GM12801 (cell line): ENCODE data around the gene HCRT.

Source experiments
- CTCF ChIP-seq: IDR thresholded peaks from one replicate; pipeline ENCODE4 v1.5.1; 2011; ENCODE audit warnings: control low read depth; ENCODE audit not compliant: insufficient read length; ENCODE audit errors: extremely low read depth

The HCRT gene

GRCh38 chr17:42180411-42180921 is 4.8 kb downstream of the HCRT start:
- TF ChIP-seq CTCF: no peak

- TF ChIP-seq CTCF: no peak
Measured at GRCh38 chr17:42179911-42180410, 5.3 kb downstream of the HCRT start.

- TF ChIP-seq CTCF: no peak
Measured at GRCh38 chr17:42179335-42179734, 5.9 kb downstream of the HCRT start.

- no peak for TF ChIP-seq CTCF
Measured at GRCh38 chr17:42178817-42179216, 6.4 kb downstream of the HCRT start.

- TF ChIP-seq CTCF: no peak
Measured at GRCh38 chr17:42177684-42178083, 7.6 kb downstream of the HCRT start.

GRCh38 chr17:42174126-42174783 is 11.0 kb downstream of the HCRT start:
- TF ChIP-seq CTCF: no peak

GRCh38 chr17:42171831-42172230 is 13.4 kb downstream of the HCRT start:
- TF ChIP-seq CTCF: no peak

GRCh38 chr17:42169351-42169750 is 15.9 kb downstream of the HCRT start:
- no peak for TF ChIP-seq CTCF
